ENCODE data around the gene DLX6.

The DLX6 gene

GRCh38 chr7:97015756-97016380 lies 10.5 kb downstream of the DLX6 start:
- Histone ChIP-seq H3K4me1 (ENCODE audit: control insufficient read depth, low read length) (no peaks in the 10 kb centered on the region), H3K27ac (ENCODE audit: low read depth, low read length) (no peak overlapping the region), H3K27me3 (ENCODE audit: control insufficient read depth, low read length) (peaks cover 63% of the 10 kb centered on the region), H3K4me2 (ENCODE audit: low read length) (no peak overlapping the region), H3F3A (ENCODE audit: control insufficient read depth, insufficient read depth) (no peaks in the 10 kb centered on the region), H3K79me2 (ENCODE audit: control insufficient read depth, low read length) (no peaks in the 10 kb centered on the region), H3K9me3 (ENCODE audit: control insufficient read depth, insufficient read depth, low read length) (no peaks in the 10 kb centered on the region), H3K4me3 (ENCODE audit: low read length) (no peak overlapping the region), H3K9me2 (replicated peaks; ENCODE audit: control insufficient read depth, low read length) (no peaks in the 10 kb centered on the region), H4K20me1 (ENCODE audit: control insufficient read depth, insufficient read depth, low read depth, low read length) (no peaks in the 10 kb centered on the region), H3K36me3 (ENCODE audit: control insufficient read depth, low read length) (no peaks in the 10 kb centered on the region)
- TF ChIP-seq EZH2phosphoT487 (IDR thresholded peaks at IDR 0.05; ENCODE audit: borderline replicate concordance, low read length) (no peak), CTCF (IDR thresholded peaks at IDR 0.05; ENCODE audit: low read depth, low read length, poor library complexity, severe bottlenecking) (no peak)

- H3K9me3 ChIP-seq (ENCODE audit: control insufficient read depth, insufficient read depth, low read length), result no peaks in the 10 kb centered on the region
- H3K36me3 ChIP-seq (ENCODE audit: control insufficient read depth, low read length), result no peaks in the 10 kb centered on the region
- TF ChIP-seq CTCF (IDR thresholded peaks at IDR 0.05; ENCODE audit: low read depth, low read length, poor library complexity, severe bottlenecking), result no peak
- TF ChIP-seq EZH2phosphoT487 (IDR thresholded peaks at IDR 0.05; ENCODE audit: borderline replicate concordance, low read length), result no peak
- no peak overlapping the region for H3K4me2 ChIP-seq (ENCODE audit: low read length)
- no peaks in the 10 kb centered on the region for H4K20me1 ChIP-seq (ENCODE audit: control insufficient read depth, insufficient read depth, low read depth, low read length)
- H3K4me3 ChIP-seq (ENCODE audit: low read length), result no peak overlapping the region
- peaks cover 56% of the 10 kb centered on the region for H3K27me3 ChIP-seq (ENCODE audit: control insufficient read depth, low read length)
- no peaks in the 10 kb centered on the region for H3K9me2 ChIP-seq (replicated peaks; ENCODE audit: control insufficient read depth, low read length)
- no peaks in the 10 kb centered on the region for H3F3A ChIP-seq (ENCODE audit: control insufficient read depth, insufficient read depth)
- no peaks in the 10 kb centered on the region for H3K4me1 ChIP-seq (ENCODE audit: control insufficient read depth, low read length)
- H3K79me2 ChIP-seq (ENCODE audit: control insufficient read depth, low read length), result no peaks in the 10 kb centered on the region
- H3K27ac ChIP-seq (ENCODE audit: low read depth, low read length), result no peak overlapping the region
These were observed 11.2 kb downstream of the DLX6 start for GRCh38 chr7:97016381-97017191.

- Histone ChIP-seq H3K9me2 (replicated peaks; ENCODE audit: control insufficient read depth, low read length) (no peaks in the 10 kb centered on the region), H3K36me3 (ENCODE audit: control insufficient read depth, low read length) (no peaks in the 10 kb centered on the region), H3K79me2 (ENCODE audit: control insufficient read depth, low read length) (no peaks in the 10 kb centered on the region), H3K4me2 (ENCODE audit: low read length) (no peak overlapping the region), H3F3A (ENCODE audit: control insufficient read depth, insufficient read depth) (no peaks in the 10 kb centered on the region), H3K4me3 (ENCODE audit: low read length) (no peak overlapping the region), H3K27ac (ENCODE audit: low read depth, low read length) (no peak overlapping the region), H3K9me3 (ENCODE audit: control insufficient read depth, insufficient read depth, low read length) (no peaks in the 10 kb centered on the region), H4K20me1 (ENCODE audit: control insufficient read depth, insufficient read depth, low read depth, low read length) (no peaks in the 10 kb centered on the region), H3K27me3 (ENCODE audit: control insufficient read depth, low read length) (peaks cover 48% of the 10 kb centered on the region), H3K4me1 (ENCODE audit: control insufficient read depth, low read length) (no peaks in the 10 kb centered on the region)
- TF ChIP-seq EZH2phosphoT487 (IDR thresholded peaks at IDR 0.05; ENCODE audit: borderline replicate concordance, low read length), result no peak
These were observed 12.1 kb downstream of the DLX6 start for GRCh38 chr7:97017192-97018125.
